ENCODE data around the gene H1-8.

DNA sequence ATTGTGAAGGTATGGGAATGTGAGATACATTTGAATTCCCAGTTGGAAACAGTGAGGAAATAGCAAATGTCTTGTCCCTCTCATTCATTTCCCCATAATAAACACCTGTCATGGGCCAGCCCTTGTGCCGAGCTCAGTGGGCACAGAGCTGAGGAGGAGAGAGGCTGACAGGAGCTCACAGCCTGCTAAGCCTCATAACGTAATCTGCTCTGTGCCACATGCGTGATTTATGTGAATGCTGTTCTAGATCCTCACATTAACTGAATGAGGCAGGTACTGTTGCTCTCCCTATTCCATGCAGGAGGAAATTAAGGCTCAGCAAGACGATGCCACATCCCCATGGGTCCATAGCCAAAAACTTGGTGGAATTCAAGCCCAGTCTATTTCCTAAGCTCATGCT is 49.8 kb upstream of the H1-8 start:
- TF ChIP-seq ZFP3 (CRISPR knock-in tag; IDR thresholded peaks at IDR 0.05) (no peak), ZNF565 (CRISPR knock-in tag; conservative IDR thresholded peaks at IDR 0.05; ENCODE audit: low read depth) (no peak), ZFP30 (CRISPR knock-in tag; IDR thresholded peaks at IDR 0.05) (no peak), CSDC2 (CRISPR knock-in tag; IDR thresholded peaks at IDR 0.05) (no peak), ARNTL (CRISPR knock-in tag; IDR thresholded peaks at IDR 0.05; ENCODE audit: borderline replicate concordance, low read depth) (no peak), ZNF8 (CRISPR knock-in tag; IDR thresholded peaks at IDR 0.05) (no peak)
- TF ChIP-seq, protein P1, sequence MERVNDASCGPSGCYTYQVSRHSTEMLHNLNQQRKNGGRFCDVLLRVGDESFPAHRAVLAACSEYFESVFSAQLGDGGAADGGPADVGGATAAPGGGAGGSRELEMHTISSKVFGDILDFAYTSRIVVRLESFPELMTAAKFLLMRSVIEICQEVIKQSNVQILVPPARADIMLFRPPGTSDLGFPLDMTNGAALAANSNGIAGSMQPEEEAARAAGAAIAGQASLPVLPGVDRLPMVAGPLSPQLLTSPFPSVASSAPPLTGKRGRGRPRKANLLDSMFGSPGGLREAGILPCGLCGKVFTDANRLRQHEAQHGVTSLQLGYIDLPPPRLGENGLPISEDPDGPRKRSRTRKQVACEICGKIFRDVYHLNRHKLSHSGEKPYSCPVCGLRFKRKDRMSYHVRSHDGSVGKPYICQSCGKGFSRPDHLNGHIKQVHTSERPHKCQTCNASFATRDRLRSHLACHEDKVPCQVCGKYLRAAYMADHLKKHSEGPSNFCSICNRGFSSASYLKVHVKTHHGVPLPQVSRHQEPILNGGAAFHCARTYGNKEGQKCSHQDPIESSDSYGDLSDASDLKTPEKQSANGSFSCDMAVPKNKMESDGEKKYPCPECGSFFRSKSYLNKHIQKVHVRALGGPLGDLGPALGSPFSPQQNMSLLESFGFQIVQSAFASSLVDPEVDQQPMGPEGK (CRISPR knock-in tag; IDR thresholded peaks at IDR 0.05; ENCODE audit: borderline replicate concordance) = no peak
- TF ChIP-seq, protein P2, sequence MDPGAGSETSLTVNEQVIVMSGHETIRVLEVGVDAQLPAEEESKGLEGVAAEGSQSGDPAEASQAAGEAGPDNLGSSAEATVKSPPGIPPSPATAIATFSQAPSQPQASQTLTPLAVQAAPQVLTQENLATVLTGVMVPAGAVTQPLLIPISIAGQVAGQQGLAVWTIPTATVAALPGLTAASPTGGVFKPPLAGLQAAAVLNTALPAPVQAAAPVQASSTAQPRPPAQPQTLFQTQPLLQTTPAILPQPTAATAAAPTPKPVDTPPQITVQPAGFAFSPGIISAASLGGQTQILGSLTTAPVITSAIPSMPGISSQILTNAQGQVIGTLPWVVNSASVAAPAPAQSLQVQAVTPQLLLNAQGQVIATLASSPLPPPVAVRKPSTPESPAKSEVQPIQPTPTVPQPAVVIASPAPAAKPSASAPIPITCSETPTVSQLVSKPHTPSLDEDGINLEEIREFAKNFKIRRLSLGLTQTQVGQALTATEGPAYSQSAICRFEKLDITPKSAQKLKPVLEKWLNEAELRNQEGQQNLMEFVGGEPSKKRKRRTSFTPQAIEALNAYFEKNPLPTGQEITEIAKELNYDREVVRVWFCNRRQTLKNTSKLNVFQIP (CRISPR knock-in tag; IDR thresholded peaks at IDR 0.05; ENCODE audit: borderline replicate concordance, low read depth) = no peak
